KOPT-K1 (cell line): ENCODE results near the gene UBE3B.

Source experiments
- H3K27ac ChIP-seq: fragments of 200-600 bp; sonication (generic); 2 replicates; pipeline ENCODE4 v1.5.1; 2016; ENCODE audit warnings: antibody characterized with exemption, mild to moderate bottlenecking, low read depth, low read length; ENCODE audit not compliant: poor library complexity, severe bottlenecking
- H3K36me3 ChIP-seq: fragments of 200-600 bp; sonication (generic); 2 replicates; pipeline ENCODE4 v1.5.1; 2017; ENCODE audit warnings: antibody characterized with exemption, mild to moderate bottlenecking, low read length, moderate library complexity; ENCODE audit not compliant: insufficient read depth
- H3K9me3 ChIP-seq: fragments of 200-600 bp; sonication (generic); 2 replicates; pipeline ENCODE4 v1.5.1; 2017; ENCODE audit warnings: antibody characterized with exemption, low read length, mild to moderate bottlenecking; ENCODE audit not compliant: insufficient read depth, poor library complexity, severe bottlenecking

UBE3B gene

DNA sequence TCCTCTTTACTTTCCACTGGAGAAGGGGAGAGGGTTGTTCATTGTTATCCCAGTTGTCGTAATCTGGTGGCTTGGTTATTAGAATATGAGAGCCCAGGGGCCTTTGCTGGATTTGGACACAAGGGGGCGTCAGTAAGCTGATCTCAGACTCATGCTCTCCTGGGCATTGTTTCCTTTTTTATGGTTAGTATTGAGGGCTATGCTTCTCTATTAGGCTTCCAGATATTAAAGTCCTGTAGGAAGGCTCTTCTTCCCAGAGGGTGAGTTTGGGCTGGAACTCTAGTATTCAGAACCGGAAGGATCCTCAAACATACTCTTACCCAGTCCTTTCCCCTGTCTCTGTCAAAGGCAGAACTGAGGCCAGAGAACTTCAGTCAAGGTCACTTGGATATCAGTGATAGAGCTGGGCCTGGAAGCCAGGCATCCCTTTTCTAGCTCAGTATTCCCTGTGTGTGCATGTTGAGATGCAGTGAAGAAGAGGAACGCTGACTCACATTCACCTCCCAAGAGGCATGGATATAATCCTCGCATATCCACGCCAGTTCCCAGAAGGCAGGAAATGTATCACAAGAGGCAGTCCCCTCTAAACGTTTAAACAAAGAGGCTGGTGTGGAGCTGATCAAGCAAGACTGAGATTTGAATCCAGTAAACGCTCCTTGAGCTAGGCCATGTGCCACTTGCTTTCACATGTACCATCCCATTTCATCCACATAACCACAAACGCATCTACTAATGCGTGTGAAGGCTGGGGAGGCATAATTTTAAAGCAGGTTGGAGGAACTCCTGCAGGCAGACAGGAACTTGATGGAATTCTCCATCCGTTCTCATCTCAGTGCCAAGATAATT lies 41.6 kb downstream of the UBE3B start:
- peaks cover 81% of the 10 kb centered on the region for H3K36me3 ChIP-seq

GRCh38 chr12:109519787-109520186 lies 42.4 kb downstream of the UBE3B start:
- Histone ChIP-seq H3K27ac (no peak overlapping the region), H3K36me3 (peaks cover 81% of the 10 kb centered on the region), H3K9me3 (no peaks in the 10 kb centered on the region)

More for the DNA sequence above, 41.6 kb downstream of the UBE3B start:
- no peaks in the 10 kb centered on the region for H3K9me3 ChIP-seq
- H3K27ac ChIP-seq: no peak overlapping the region

- H3K27ac ChIP-seq: no peak overlapping the region
- peaks cover 89% of the 10 kb centered on the region for H3K36me3 ChIP-seq
- H3K9me3 ChIP-seq: no peaks in the 10 kb centered on the region
Measured at GRCh38 chr12:109521831-109522230, 44.4 kb downstream of the UBE3B start.

DNA sequence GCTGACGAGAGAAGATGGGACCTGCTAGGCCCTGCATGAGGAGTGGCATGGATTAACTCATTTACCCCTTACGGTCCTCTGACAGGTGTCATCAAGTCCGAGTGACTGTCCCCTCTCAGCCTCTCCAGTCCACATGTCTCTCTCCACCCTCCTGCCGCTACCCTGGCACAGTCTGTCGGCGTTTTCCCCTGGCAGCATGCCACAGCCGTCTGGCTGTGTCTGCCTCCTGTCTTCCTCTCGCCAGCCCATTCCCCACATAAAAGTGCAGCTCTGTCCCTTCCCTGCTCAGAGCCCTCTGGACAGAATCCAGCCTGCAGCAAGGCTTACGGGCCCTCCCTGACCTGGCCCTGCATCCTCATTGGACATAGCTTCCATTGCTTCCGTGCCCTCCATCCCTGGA lies 45.6 kb downstream of the UBE3B start:
- Histone ChIP-seq H3K9me3 (no peaks in the 10 kb centered on the region), H3K36me3 (peaks cover 89% of the 10 kb centered on the region), H3K27ac (no peak overlapping the region)

GRCh38 chr12:109523504-109523903 lies 46.1 kb downstream of the UBE3B start:
- no peaks in the 10 kb centered on the region for H3K9me3 ChIP-seq
- H3K27ac ChIP-seq: no peak overlapping the region
- peaks cover 86% of the 10 kb centered on the region for H3K36me3 ChIP-seq

DNA sequence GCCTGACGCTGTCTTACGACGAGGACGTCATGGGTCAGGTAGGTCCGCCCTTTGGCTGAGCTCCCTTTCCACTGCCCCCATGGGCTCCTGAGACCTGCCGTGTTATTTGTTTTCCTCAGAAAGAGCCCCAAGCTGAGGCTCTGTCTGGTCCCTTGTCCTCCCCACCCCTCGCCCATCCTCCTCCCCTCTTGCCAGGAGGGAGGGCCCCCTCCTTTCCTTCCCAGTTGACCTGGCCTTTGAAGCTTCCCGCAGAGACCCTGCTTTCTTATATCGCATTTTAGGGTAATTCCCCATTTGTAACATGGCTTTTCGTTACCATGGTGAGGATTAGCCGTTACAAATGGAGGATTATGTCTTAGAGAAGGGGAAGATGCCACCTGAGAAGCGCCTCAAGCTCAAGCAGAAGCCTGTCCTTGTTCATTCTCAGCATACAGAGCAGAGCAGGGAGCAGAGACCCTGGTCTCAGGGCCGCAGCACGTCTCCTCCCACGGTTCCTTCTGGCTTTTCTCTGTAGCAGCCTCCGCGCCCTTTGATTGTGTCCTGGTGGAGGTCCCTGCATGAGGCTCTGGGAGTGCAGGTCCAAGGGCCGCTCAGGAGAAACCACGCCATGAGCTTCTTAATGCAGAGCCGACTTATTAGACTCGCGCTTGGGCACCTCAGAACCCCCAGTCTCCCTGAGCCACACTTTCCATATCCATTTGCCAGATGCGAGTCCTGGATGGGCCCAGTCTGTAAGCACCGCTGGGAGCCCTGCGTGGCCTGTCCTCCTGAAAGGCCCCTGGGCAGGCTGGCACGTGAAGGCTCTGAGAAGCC lies 47.2 kb downstream of the UBE3B start:
- no peak overlapping the region for H3K27ac ChIP-seq
- peaks cover 78% of the 10 kb centered on the region for H3K36me3 ChIP-seq
- H3K9me3 ChIP-seq: no peaks in the 10 kb centered on the region

GRCh38 chr12:109525279-109525585 lies 47.8 kb downstream of the UBE3B start:
- Histone ChIP-seq H3K36me3 (peaks cover 78% of the 10 kb centered on the region), H3K9me3 (no peaks in the 10 kb centered on the region), H3K27ac (no peak overlapping the region)

- H3K27ac ChIP-seq: no peak overlapping the region
- H3K9me3 ChIP-seq: no peaks in the 10 kb centered on the region
- H3K36me3 ChIP-seq: peaks cover 74% of the 10 kb centered on the region
Measured at GRCh38 chr12:109527489-109528123, 50.2 kb downstream of the UBE3B start.

DNA sequence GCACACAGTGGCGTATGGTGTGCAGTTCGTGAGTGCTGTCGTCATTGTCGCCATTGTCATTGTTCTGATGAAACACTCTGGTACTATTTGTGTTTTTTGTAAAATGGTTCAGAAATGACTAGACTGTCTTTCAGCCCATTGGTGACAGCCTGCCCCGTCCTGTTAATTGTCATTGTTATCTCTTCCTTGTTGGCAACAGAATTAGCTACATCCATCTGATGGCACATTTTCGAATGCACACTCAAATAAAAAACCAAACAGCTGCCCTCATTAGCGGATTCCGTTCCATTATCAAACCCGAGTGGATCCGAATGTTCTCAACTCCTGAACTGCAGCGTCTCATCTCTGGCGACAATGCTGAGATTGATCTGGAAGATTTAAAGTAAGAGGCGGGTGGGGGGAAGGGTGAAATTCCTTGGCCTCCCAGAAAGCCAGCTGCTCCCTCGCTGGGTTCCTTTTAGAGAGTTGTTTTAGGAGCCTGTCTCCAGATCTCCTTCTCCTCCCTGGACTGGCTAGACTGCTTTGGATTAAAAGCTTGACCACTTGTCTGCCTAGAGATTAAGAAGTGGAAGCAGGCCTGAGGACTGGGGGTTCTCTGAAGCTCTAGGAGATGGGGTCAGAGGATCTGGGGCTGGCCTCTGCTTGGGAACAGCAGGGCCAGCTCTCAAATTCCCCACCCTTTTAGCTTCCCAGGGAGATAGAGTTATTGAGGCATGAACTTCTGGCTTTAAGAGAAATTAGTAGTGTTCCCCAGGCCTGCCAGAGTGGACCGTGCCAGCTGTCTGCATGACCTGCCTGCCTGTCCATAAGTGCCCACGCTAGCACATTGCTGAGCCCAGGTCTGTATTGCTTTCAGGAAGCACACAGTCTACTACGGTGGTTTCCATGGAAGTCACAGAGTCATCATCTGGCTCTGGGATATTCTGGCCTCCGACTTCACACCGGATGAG lies 52.5 kb downstream of the UBE3B start:
- H3K27ac ChIP-seq: no peak overlapping the region

DNA sequence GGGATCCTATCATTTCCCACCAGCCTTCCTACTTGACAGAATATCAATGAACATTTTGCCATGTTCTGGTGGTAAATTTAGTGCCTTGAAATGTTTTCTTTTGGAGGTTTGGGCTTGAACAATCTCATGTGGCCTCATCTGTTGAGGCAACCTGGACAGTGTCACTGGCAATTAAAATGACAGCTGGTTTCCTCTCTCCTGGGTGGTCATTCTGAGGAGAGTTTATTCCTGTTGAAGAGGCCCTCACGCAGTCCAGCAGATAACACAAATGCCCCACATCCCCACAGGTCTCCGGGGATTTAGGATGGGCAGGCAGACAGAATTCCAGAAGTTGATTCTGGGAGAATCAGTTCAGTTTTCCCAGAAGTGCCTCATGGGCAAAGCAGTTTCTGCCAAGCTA lies 54.0 kb downstream of the UBE3B start:
- Histone ChIP-seq H3K36me3 (peaks cover 50% of the 10 kb centered on the region; the same call in 1 of the 2 replicates), H3K9me3 (no peaks in the 10 kb centered on the region), H3K27ac (no peak overlapping the region)

More for the DNA sequence above, 52.5 kb downstream of the UBE3B start:
- peaks cover 59% of the 10 kb centered on the region; the same call in 1 of the 2 replicates for H3K36me3 ChIP-seq
- no peaks in the 10 kb centered on the region for H3K9me3 ChIP-seq

- Histone ChIP-seq H3K36me3 (peaks cover 38% of the 10 kb centered on the region; the same call in 1 of the 2 replicates), H3K27ac (no peak overlapping the region), H3K9me3 (no peaks in the 10 kb centered on the region)
Measured at GRCh38 chr12:109532721-109533486, 55.5 kb downstream of the UBE3B start.

- H3K36me3 ChIP-seq: peaks cover 35% of the 10 kb centered on the region; the same call in 1 of the 2 replicates
- H3K27ac ChIP-seq: no peak overlapping the region
- no peaks in the 10 kb centered on the region for H3K9me3 ChIP-seq
Measured at GRCh38 chr12:109533487-109533740, 56.0 kb downstream of the UBE3B start.

- Histone ChIP-seq H3K9me3 (no peaks in the 10 kb centered on the region), H3K36me3 (peaks cover 35% of the 10 kb centered on the region; the same call in 1 of the 2 replicates), H3K27ac (no peak overlapping the region)
Measured at GRCh38 chr12:109534456-109534855, 57.0 kb downstream of the UBE3B start.
